ENCODE data around the gene EBP. TPM values are rescaled to one million over a fixed set of nuclear protein-coding genes. Genes with fewer than 3 reads are reported as not detected.

Gene EBP
- total and polyA plus RNA-seq, 2 donors (not counting 3 experiments of a cell fraction or from before 2014, with no cell fraction given), result 102 to 183 TPM

GRCh38 chrX:48514126-48514806 is 7.3 kb upstream of the EBP start:
- no peak for TF ChIP-seq JUN (IDR thresholded peaks at IDR 0.05; ENCODE audit: borderline replicate concordance, insufficient read depth, insufficient read length, low read depth)
- no peak for TF ChIP-seq MYC (IDR thresholded peaks at IDR 0.05; ENCODE audit: low read depth, low read length)
- no peak for TF ChIP-seq FOS (IDR thresholded peaks at IDR 0.05; ENCODE audit: borderline replicate concordance, insufficient read depth, low read length)
- TF ChIP-seq, protein P1, sequence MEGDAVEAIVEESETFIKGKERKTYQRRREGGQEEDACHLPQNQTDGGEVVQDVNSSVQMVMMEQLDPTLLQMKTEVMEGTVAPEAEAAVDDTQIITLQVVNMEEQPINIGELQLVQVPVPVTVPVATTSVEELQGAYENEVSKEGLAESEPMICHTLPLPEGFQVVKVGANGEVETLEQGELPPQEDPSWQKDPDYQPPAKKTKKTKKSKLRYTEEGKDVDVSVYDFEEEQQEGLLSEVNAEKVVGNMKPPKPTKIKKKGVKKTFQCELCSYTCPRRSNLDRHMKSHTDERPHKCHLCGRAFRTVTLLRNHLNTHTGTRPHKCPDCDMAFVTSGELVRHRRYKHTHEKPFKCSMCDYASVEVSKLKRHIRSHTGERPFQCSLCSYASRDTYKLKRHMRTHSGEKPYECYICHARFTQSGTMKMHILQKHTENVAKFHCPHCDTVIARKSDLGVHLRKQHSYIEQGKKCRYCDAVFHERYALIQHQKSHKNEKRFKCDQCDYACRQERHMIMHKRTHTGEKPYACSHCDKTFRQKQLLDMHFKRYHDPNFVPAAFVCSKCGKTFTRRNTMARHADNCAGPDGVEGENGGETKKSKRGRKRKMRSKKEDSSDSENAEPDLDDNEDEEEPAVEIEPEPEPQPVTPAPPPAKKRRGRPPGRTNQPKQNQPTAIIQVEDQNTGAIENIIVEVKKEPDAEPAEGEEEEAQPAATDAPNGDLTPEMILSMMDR (IDR thresholded peaks at IDR 0.05; ENCODE audit: extremely low read depth in 1 of 2, insufficient read depth in 1 of 2, low read depth in 1 of 2, low read length in 2 of 2), result no peak
- TF ChIP-seq, protein P2, sequence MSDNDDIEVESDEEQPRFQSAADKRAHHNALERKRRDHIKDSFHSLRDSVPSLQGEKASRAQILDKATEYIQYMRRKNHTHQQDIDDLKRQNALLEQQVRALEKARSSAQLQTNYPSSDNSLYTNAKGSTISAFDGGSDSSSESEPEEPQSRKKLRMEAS (IDR thresholded peaks at IDR 0.05; ENCODE audit: insufficient read depth, insufficient read length), result no peak
- TF ChIP-seq GATA2 (IDR thresholded peaks at IDR 0.05; ENCODE audit: insufficient read depth, insufficient read length, low read depth, low read length), result no peak
- TF ChIP-seq POLR2AphosphoS5 (IDR thresholded peaks at IDR 0.05; ENCODE audit: insufficient read depth, low read depth, low read length), result no peak
- intact Hi-C loops (cut with micrococcal nuclease) (no loop called here), dilution Hi-C loops (cut with MboI; ENCODE audit: extremely low pct_ligation_motif_present, low sequenced_read_pairs) (no loop called here)
- no peaks in the 10 kb centered on the region for H3K9me3 ChIP-seq (replicated peaks; ENCODE audit: control insufficient read depth, insufficient read depth, low read length)
- ChIA-PET POLR2A (no interaction called here), CTCF (no interaction called here)
- H3K27ac ChIP-seq (ENCODE audit: insufficient read depth, low read depth, low read length), result no peak overlapping the region
- H3K36me3 ChIP-seq (ENCODE audit: control insufficient read depth in 2 of 2, extremely low read depth in 1 of 2, insufficient read depth in 2 of 2, low read length in 2 of 2), result peaks cover 0 to 5% of the 10 kb centered on the region in 2 experiments
- DNase-seq (ENCODE audit: low read depth, low spot score) (no peak), FAIRE-seq (no peak)
- no peaks in the 10 kb centered on the region for H3K4me1 ChIP-seq (ENCODE audit: control insufficient read depth, extremely low read depth, insufficient read depth, low read length)
- BruUV-seq (replicated peaks), result no TSS peak
- no peaks in the 10 kb centered on the region for H3K79me2 ChIP-seq (ENCODE audit: control insufficient read depth, insufficient read depth, low read length)
- H3K4me2 ChIP-seq (ENCODE audit: insufficient read depth, low read length), result no peak overlapping the region
- no peaks in the 10 kb centered on the region for H3K27me3 ChIP-seq (ENCODE audit: control insufficient read depth in 2 of 2, insufficient read depth in 2 of 2, low read length in 2 of 2)
- H3K4me3 ChIP-seq (replicated peaks in 1 of 3; ENCODE audit: insufficient read depth in 1 of 3, low read depth in 1 of 3, low read length in 3 of 3), result no peak overlapping the region
- no peak overlapping the region for H3K9ac ChIP-seq (replicated peaks; ENCODE audit: extremely low read depth, insufficient read depth, low read length)
- H4K20me1 ChIP-seq (replicated peaks; ENCODE audit: control insufficient read depth, extremely low read depth, insufficient read depth, low read length), result no peaks in the 10 kb centered on the region
- no peaks in the 10 kb centered on the region for H3K9me1 ChIP-seq (replicated peaks; ENCODE audit: control insufficient read depth, extremely low read depth, insufficient read depth, low read length)
- H2AFZ ChIP-seq (ENCODE audit: low read depth, low read length), result no peak overlapping the region
